ENCODE measurements around the gene SLC6A20.

DNA sequence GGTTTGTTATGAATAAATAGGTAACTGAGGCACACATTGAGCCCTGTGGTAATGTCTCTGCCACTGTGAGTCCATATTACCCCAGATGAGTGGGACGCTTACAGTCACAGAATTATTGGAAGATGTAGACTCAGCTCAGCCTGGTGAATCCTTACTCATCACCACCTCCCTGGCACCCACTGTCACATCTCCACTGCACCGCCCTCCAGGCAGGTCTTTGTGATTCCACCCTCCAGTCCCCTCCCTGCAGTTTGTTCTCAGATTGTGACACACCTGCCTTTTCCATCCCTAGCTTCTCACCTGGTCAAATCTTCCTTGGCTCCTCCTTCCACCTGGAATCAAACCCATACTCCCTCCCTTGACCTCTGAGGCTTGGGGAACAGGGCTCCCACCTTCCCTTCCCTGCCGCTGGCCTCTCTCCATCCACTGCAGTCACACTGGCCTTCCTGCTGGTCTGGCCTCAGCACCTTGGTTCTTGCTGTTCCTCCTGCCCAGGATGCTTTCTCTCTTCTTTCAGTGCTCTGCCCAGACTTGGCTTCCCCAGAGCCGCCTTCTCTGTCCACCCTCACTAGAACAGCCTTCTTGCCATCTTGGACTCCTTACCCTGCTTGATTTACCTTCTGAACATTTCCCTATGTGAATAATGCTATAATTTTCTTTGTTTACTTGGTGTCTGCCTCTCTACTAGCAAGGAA lies 9.4 kb downstream of the SLC6A20 start:
- TF ChIP-seq POLR2AphosphoS5 (IDR thresholded peaks at IDR 0.05; ENCODE audit: borderline replicate concordance, low read depth, low read length) (no peak), EZH2 (IDR thresholded peaks at IDR 0.05) (no peak)
